ENCODE data around the gene KIAA1958.

KIAA1958 gene

GRCh38 chr9:112503170-112503569 lies 16.5 kb downstream of the KIAA1958 start:
- no peak for TF ChIP-seq CEBPB (IDR thresholded peaks at IDR 0.05)
- no peak for TF ChIP-seq RAD21 (IDR thresholded peaks at IDR 0.05; ENCODE audit: low read depth)
- TF ChIP-seq ZBTB7A (IDR thresholded peaks at IDR 0.05; ENCODE audit: low read depth), result no peak
- TF ChIP-seq CREB1 (IDR thresholded peaks at IDR 0.05; ENCODE audit: low read depth), result no peak
- TF ChIP-seq USF1 (IDR thresholded peaks at IDR 0.05), result no peak
- no peak for TF ChIP-seq NFIC (IDR thresholded peaks at IDR 0.05)
- TF ChIP-seq REST (IDR thresholded peaks at IDR 0.05; ENCODE audit: low read depth), result no peak
- no peak for TF ChIP-seq TCF12 (IDR thresholded peaks at IDR 0.05; ENCODE audit: low read depth)
- no peak for TF ChIP-seq MAX (IDR thresholded peaks at IDR 0.05)
- TF ChIP-seq YY1 (IDR thresholded peaks at IDR 0.05; ENCODE audit: low read depth), result no peak
- no peak for TF ChIP-seq FOXM1 (IDR thresholded peaks at IDR 0.05; ENCODE audit: borderline replicate concordance, low read depth)
- no peak for TF ChIP-seq EGR1 (IDR thresholded peaks at IDR 0.05)
- TF ChIP-seq TAF1 (IDR thresholded peaks at IDR 0.05; ENCODE audit: low read depth), result no peak
- TF ChIP-seq TEAD4 (IDR thresholded peaks at IDR 0.05), result no peak
- no peak for TF ChIP-seq EP300 (IDR thresholded peaks at IDR 0.05; ENCODE audit: borderline replicate concordance)

- TF ChIP-seq USF1 (IDR thresholded peaks at IDR 0.05), result no peak
Measured at GRCh38 chr9:112505086-112505485, 18.5 kb downstream of the KIAA1958 start.

- TF ChIP-seq TCF12 (IDR thresholded peaks at IDR 0.05; ENCODE audit: low read depth) (no peak), FOXM1 (IDR thresholded peaks at IDR 0.05; ENCODE audit: borderline replicate concordance, low read depth) (no peak), TAF1 (IDR thresholded peaks at IDR 0.05; ENCODE audit: low read depth) (no peak), EP300 (IDR thresholded peaks at IDR 0.05; ENCODE audit: borderline replicate concordance) (no peak), NFIC (IDR thresholded peaks at IDR 0.05) (no peak), TEAD4 (IDR thresholded peaks at IDR 0.05) (no peak), CEBPB (IDR thresholded peaks at IDR 0.05) (no peak), RAD21 (IDR thresholded peaks at IDR 0.05; ENCODE audit: low read depth) (no peak), REST (IDR thresholded peaks at IDR 0.05; ENCODE audit: low read depth) (no peak), ZBTB7A (IDR thresholded peaks at IDR 0.05; ENCODE audit: low read depth) (no peak), CREB1 (IDR thresholded peaks at IDR 0.05; ENCODE audit: low read depth) (no peak), USF1 (IDR thresholded peaks at IDR 0.05) (no peak), EGR1 (IDR thresholded peaks at IDR 0.05) (no peak), MAX (IDR thresholded peaks at IDR 0.05) (no peak), YY1 (IDR thresholded peaks at IDR 0.05; ENCODE audit: low read depth) (no peak)
Measured at GRCh38 chr9:112505607-112506006, 19.0 kb downstream of the KIAA1958 start.

GRCh38 chr9:112506571-112506970 lies 19.9 kb downstream of the KIAA1958 start:
- TF ChIP-seq CEBPB (IDR thresholded peaks at IDR 0.05), result no peak
- TF ChIP-seq NFIC (IDR thresholded peaks at IDR 0.05), result no peak
- no peak for TF ChIP-seq TEAD4 (IDR thresholded peaks at IDR 0.05)
- no peak for TF ChIP-seq EP300 (IDR thresholded peaks at IDR 0.05; ENCODE audit: borderline replicate concordance)
- TF ChIP-seq YY1 (IDR thresholded peaks at IDR 0.05; ENCODE audit: low read depth), result no peak
- no peak for TF ChIP-seq EGR1 (IDR thresholded peaks at IDR 0.05)
- no peak for TF ChIP-seq TAF1 (IDR thresholded peaks at IDR 0.05; ENCODE audit: low read depth)
- TF ChIP-seq REST (IDR thresholded peaks at IDR 0.05; ENCODE audit: low read depth), result no peak
- no peak for TF ChIP-seq RAD21 (IDR thresholded peaks at IDR 0.05; ENCODE audit: low read depth)
- TF ChIP-seq CREB1 (IDR thresholded peaks at IDR 0.05; ENCODE audit: low read depth), result no peak
- TF ChIP-seq ZBTB7A (IDR thresholded peaks at IDR 0.05; ENCODE audit: low read depth), result no peak

All from Ishikawa (cell line).